Measurements from ENCODE around the gene SGCD.

The SGCD gene

DNA sequence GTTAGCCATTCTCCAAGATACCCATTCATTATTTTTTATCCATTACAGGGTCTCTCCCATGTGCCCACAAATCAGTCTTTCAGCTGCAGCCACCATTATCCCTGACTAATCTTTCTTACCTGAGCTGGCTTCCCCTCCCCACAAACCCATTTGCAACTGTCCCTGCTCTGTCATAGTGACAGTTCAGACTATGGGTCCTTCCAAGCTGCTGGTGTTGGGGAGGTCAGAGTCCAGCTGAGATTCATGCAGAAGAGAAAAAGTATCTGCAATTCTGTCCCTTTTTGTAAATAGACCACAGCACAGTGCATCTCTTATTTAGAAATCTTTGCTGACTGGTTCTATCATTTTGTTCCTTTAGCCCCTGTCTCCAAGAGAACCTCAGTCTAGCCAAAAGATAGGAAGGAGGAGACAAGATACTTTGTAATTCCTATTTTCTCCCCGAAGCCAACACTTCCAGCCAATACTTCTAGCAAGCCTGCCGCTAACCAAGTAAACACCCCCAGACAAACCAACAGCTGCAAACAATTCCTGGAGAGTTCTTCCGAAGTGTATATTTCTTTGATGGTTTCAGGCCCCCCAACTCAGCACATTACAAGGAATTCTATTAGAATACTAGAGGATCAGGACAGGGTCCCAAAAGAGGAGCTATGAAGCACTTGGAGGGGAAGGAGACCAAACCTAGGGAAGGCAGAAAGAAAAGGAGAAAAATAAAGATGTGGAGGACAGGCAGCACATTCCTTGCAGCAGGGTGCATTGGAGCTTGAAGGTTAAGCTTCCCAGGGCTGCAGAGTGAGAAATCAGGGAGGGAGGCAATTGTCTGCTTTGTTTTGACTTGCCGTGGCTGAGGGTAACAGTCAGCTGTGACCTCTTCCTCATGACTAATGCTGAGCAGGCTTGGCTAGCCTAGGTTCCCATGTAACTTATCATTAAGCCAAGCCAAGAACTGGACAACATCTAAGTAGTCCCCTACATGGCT lies 148.5 kb downstream of the SGCD start:
- Mint-ChIP-seq H3K9me3 (no peaks in the 10 kb centered on the region), H3K4me3 (no peak overlapping the region), H3K36me3 (no peaks in the 10 kb centered on the region), H3K4me1 (no peaks in the 10 kb centered on the region), H3K27ac (no peak overlapping the region), H3K27me3 (no peaks in the 10 kb centered on the region)
- ATAC-seq (replicated peaks) (no peak), DNase-seq (no peak)

DNA sequence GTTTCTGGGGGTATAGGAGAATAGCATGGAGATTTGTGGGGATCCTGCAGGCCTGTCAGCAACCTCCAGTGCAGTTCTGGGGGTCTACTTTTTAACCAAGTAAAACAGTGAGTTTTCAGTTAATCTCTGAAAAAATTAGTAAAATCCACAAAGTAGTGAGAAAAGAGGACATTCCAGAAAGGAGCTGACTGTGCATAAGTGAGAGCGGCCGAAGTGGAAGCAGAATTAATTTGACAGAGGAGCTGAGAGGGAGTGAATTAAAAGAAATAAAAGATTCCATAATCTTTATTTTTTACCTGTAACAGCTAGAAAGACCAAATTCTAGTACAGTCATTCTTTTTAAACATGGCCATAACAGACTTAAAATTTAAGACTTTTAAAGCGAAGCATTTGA lies 149.2 kb downstream of the SGCD start:
- Mint-ChIP-seq H3K4me3 (no peak overlapping the region), H3K4me1 (no peaks in the 10 kb centered on the region), H3K36me3 (no peaks in the 10 kb centered on the region), H3K27me3 (no peaks in the 10 kb centered on the region), H3K27ac (no peak overlapping the region), H3K9me3 (no peaks in the 10 kb centered on the region)
- no peak for DNase-seq
- ATAC-seq (replicated peaks) = no peak

DNA sequence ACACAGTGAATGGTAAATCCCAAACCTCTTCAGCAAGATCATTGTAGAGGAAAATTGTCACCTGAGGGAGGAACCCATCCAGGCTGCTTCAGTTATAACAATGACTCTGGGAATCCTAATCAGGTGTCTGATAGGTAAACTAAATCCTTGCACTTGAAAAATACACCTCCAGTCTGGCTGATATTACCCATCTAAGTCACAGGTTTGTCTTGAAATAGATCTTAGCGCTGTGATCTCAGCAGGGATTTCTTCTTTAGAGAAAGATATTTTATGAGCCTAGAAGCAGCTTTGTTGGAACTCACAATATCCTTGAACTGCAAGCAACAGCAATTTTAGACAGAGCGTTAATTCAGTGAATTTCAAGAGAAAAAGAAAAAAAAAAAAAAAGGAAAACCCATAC lies 149.7 kb downstream of the SGCD start:
- Mint-ChIP-seq H3K36me3 (no peaks in the 10 kb centered on the region), H3K9me3 (no peaks in the 10 kb centered on the region), H3K27ac (no peak overlapping the region), H3K27me3 (no peaks in the 10 kb centered on the region), H3K4me3 (no peak overlapping the region), H3K4me1 (no peaks in the 10 kb centered on the region)
- DNase-seq (no peak), ATAC-seq (replicated peaks) (no peak)

- no peak for ATAC-seq (replicated peaks)
- no peaks in the 10 kb centered on the region for H3K9me3 Mint-ChIP-seq
- no peak overlapping the region for H3K27ac Mint-ChIP-seq
- H3K36me3 Mint-ChIP-seq = no peaks in the 10 kb centered on the region
- no peak for DNase-seq
- H3K4me3 Mint-ChIP-seq = no peak overlapping the region
- no peaks in the 10 kb centered on the region for H3K4me1 Mint-ChIP-seq
- H3K27me3 Mint-ChIP-seq = no peaks in the 10 kb centered on the region
Measured at GRCh38 chr5:156477196-156477595, 150.2 kb downstream of the SGCD start.

DNA sequence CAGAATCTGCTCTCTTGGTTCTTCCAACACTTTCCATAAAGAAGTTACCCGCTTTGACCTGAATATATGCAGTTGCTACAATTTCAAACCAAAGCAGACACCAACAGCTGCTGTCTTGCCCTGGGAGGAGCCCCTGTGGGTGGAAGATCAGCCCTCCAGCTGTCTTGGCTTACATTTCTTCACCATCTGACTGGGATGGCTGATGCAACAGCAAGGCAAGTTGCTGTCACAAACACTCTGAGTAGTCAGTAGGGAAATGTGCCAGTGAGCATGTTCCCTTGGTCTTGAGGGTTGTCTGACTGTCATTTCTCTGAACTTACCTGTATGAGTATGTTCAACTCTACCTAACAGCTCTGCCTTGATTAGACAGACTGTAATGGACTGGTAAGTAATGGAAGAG lies 152.9 kb downstream of the SGCD start:
- Mint-ChIP-seq H3K4me3 (no peak overlapping the region), H3K27ac (no peak overlapping the region), H3K9me3 (no peaks in the 10 kb centered on the region), H3K4me1 (no peaks in the 10 kb centered on the region), H3K36me3 (no peaks in the 10 kb centered on the region), H3K27me3 (no peaks in the 10 kb centered on the region)
- DNase-seq (no peak), ATAC-seq (replicated peaks) (no peak)

GRCh38 chr5:156481741-156482140 lies 154.8 kb downstream of the SGCD start:
- H3K27ac Mint-ChIP-seq = no peak overlapping the region
- no peaks in the 10 kb centered on the region for H3K4me1 Mint-ChIP-seq
- H3K36me3 Mint-ChIP-seq = peaks cover 0 to 2% of the 10 kb centered on the region in 2 donors
- no peaks in the 10 kb centered on the region for H3K27me3 Mint-ChIP-seq
- DNase-seq (no peak), ATAC-seq (replicated peaks) (no peak)
- no peak overlapping the region for H3K4me3 Mint-ChIP-seq
- H3K9me3 Mint-ChIP-seq = peaks cover 2% of the 10 kb centered on the region in 2 donors

DNA sequence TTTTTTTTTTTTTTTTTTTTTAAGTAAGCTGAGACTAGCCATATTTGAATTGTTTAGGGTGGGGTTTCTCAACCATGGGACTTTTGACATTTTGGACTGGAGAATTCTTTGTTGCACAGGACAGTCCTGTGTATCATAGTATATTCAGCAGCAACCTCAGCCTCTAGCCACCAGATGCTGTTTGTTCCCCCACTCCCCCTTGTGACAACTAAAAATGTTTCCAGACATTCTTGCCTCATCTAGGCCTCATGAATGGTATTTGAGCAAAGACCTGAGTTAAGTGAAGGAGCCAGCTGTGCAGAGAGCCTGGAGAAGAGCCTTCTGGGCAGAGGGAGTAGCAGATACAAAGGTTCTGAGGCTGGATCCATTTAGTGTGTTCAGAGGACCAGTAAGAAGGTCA lies 155.9 kb downstream of the SGCD start:
- Mint-ChIP-seq H3K27ac (no peak overlapping the region), H3K4me1 (no peaks in the 10 kb centered on the region)

DNA sequence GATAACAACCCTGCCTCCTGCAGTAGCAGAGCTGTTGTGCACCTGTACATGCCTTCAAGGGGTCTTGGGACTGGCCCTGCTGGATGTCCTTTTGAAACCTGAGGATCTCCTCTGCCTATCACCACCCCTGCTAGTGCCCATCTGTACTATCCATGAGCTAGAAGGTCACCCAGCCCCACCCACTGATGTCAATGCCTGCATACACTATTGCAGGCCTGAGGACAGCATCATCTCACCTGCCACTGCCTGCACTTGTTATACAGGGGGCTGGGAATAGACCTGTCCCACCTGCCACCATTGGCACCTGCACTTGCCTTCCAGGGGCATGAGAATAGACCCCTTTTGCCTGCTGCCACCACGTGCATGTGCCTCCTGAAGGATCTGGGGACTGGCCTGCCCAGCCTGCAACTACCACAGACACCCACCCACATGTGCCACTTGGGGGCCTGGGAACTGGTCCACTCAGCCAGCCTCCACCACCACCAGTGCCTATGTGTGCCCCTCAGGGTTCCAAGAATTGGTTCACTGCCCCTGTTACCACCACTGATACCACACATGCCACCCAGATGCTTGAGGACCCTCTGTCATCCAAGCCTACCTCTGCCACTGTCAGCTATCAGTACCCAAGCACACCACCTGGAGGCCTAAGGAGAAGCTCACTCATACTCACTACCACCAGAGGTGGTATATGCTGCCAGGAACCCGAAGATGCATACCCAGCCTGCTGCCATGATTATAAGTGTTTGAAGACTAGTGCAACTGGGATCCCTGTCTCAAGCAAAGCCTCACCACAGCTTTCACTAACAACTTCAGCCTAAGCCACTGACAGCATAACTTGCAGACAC lies 159.7 kb downstream of the SGCD start:
- H3K27me3 Mint-ChIP-seq = no peaks in the 10 kb centered on the region
- H3K9me3 Mint-ChIP-seq = peaks cover 14 to 25% of the 10 kb centered on the region in 2 donors
- DNase-seq = no peak
- H3K27ac Mint-ChIP-seq = no peak overlapping the region
- no peaks in the 10 kb centered on the region for H3K4me1 Mint-ChIP-seq
- no peak overlapping the region for H3K4me3 Mint-ChIP-seq
- peaks cover 0 to 7% of the 10 kb centered on the region in 2 donors for H3K36me3 Mint-ChIP-seq
- no peak for ATAC-seq (replicated peaks)

More for the DNA sequence above, 155.9 kb downstream of the SGCD start:
- Mint-ChIP-seq H3K36me3 (peaks cover 0 to 7% of the 10 kb centered on the region in 2 donors), H3K27me3 (no peaks in the 10 kb centered on the region), H3K9me3 (peaks cover 8% of the 10 kb centered on the region in 2 donors), H3K4me3 (no peak overlapping the region)
- ATAC-seq (replicated peaks) (no peak), DNase-seq (no peak)

GRCh38 chr5:156491766-156492165 lies 164.8 kb downstream of the SGCD start:
- no peak overlapping the region for H3K27ac Mint-ChIP-seq
- H3K36me3 Mint-ChIP-seq = peaks cover 0 to 5% of the 10 kb centered on the region in 2 donors
- H3K27me3 Mint-ChIP-seq = no peaks in the 10 kb centered on the region
- peaks cover 16 to 23% of the 10 kb centered on the region in 2 donors for H3K9me3 Mint-ChIP-seq
- DNase-seq (no peak), ATAC-seq (replicated peaks) (no peak)
- H3K4me3 Mint-ChIP-seq = no peak overlapping the region
- no peaks in the 10 kb centered on the region for H3K4me1 Mint-ChIP-seq

- H3K4me1 Mint-ChIP-seq = no peaks in the 10 kb centered on the region
- DNase-seq = no peak
- no peaks in the 10 kb centered on the region for H3K36me3 Mint-ChIP-seq
- no peak for ATAC-seq (replicated peaks)
- H3K9me3 Mint-ChIP-seq = peaks cover 0 to 4% of the 10 kb centered on the region in 2 donors
- H3K4me3 Mint-ChIP-seq = no peak overlapping the region
- H3K27ac Mint-ChIP-seq = no peak overlapping the region
- H3K27me3 Mint-ChIP-seq = no peaks in the 10 kb centered on the region
Measured at GRCh38 chr5:156496291-156496690, 169.3 kb downstream of the SGCD start.

GRCh38 chr5:156497804-156498208 lies 170.8 kb downstream of the SGCD start:
- peaks cover 0 to 2% of the 10 kb centered on the region in 2 donors for H3K9me3 Mint-ChIP-seq
- no peaks in the 10 kb centered on the region for H3K36me3 Mint-ChIP-seq
- H3K4me1 Mint-ChIP-seq = no peaks in the 10 kb centered on the region
- no peaks in the 10 kb centered on the region for H3K27me3 Mint-ChIP-seq
- H3K27ac Mint-ChIP-seq = no peak overlapping the region
- DNase-seq (no peak), ATAC-seq (replicated peaks) (no peak)
- H3K4me3 Mint-ChIP-seq = no peak overlapping the region

DNA sequence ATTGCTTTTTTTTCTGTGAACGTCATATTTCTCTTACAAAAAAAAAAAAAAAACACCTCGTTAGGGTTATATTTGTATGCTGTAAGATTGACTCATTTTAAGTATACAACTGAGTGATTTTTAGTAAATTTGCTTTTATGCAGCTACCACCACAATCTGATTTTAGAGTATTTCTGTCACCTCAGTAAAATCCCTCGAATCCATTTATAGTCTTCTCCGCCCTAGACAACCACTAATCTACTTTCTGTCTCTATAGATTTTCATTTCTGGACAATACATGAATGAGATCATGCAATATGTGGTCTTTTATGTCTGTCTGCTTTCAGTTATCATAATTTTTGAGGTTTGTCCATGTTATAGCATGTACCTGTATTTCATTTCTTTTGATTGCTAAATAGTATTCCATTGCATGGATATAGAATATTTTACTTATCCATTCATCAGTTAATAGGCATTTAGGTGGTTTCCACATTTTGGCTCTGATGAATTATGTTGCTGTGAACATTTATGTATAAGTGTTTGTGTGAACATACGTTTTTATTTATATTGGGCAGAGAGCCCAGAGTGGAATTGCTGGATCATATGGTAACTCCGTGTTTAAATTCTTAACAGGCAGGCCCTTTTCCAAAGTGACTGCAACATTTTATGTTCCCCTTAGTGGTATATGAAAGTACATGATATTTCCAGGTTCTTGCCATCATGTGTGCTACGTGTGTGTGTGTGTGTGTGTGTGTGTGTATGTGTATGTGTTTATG lies 171.4 kb downstream of the SGCD start:
- no peaks in the 10 kb centered on the region for H3K36me3 Mint-ChIP-seq
- H3K9me3 Mint-ChIP-seq = peaks cover 0 to 2% of the 10 kb centered on the region in 2 donors
- no peak overlapping the region for H3K4me3 Mint-ChIP-seq
- DNase-seq (no peak), ATAC-seq (replicated peaks) (no peak)
- H3K4me1 Mint-ChIP-seq = no peaks in the 10 kb centered on the region
- H3K27ac Mint-ChIP-seq = no peak overlapping the region
- H3K27me3 Mint-ChIP-seq = no peaks in the 10 kb centered on the region

GRCh38 chr5:156500755-156501154 lies 173.8 kb downstream of the SGCD start:
- DNase-seq (no peak), ATAC-seq (replicated peaks) (no peak)
- H3K36me3 Mint-ChIP-seq = no peaks in the 10 kb centered on the region
- H3K4me3 Mint-ChIP-seq = no peak overlapping the region
- H3K27ac Mint-ChIP-seq = no peak overlapping the region
- no peaks in the 10 kb centered on the region for H3K9me3 Mint-ChIP-seq
- no peaks in the 10 kb centered on the region for H3K4me1 Mint-ChIP-seq
- H3K27me3 Mint-ChIP-seq = no peaks in the 10 kb centered on the region

DNA sequence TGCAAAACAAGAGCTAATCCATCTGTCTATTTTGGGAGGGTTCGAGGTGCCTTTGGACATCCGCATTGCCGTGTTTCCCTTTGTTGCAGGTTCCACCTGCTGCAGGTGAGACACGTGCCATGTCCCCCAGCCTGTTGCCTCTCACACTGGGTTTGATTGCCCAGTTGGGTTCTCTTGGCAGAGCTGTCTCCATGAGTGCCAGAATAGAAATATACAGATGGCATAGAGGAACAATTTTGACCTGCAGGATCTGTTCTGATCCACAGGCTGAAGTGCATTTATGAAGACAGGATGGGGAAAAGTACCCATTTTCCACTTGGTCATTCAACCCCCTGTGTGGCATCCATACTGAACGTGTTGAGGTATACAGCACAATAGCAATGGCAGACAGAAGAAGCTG lies 178.1 kb downstream of the SGCD start:
- Mint-ChIP-seq H3K4me1 (no peaks in the 10 kb centered on the region), H3K27me3 (no peaks in the 10 kb centered on the region), H3K9me3 (no peaks in the 10 kb centered on the region), H3K27ac (no peak overlapping the region), H3K36me3 (no peaks in the 10 kb centered on the region), H3K4me3 (no peak overlapping the region)
- DNase-seq (no peak), ATAC-seq (replicated peaks) (no peak)
